Calu3 (cell line): Measurements from ENCODE around the gene JPH2. TPM values are rescaled to one million over a fixed set of nuclear protein-coding genes. Genes with fewer than 3 reads are reported as not detected.

ENCODE experiments used
- BruUV-seq: library from RNA; stranded (reverse); fragments of 400-500 nt; replicated peaks from 2 replicates; lab custom pipeline; 2021; lab: Mats Ljungman, UMichigan
- CTCF ChIA-PET: fragments of 300-600 bp; sonication (Branson Sonifier 250); formaldehyde crosslinking; loops from one replicate; lab custom pipeline; 2022; ENCODE audit warnings: antibody characterized with exemption; lab: Charles Lee
- DNase-seq: peaks from one replicate; pipeline ENCODE4 v3.0.0; 2022
- H3K27ac Mint-ChIP-seq: one replicate; pipeline ENCODE4 v1.8.0; 2022; ENCODE audit warnings: mixed read lengths; ENCODE audit not compliant: unreplicated experiment
- H3K27me3 Mint-ChIP-seq: one replicate; pipeline ENCODE4 v1.8.0; 2022; ENCODE audit warnings: mixed read lengths; ENCODE audit not compliant: unreplicated experiment
- H3K36me3 Mint-ChIP-seq: one replicate; pipeline ENCODE4 v1.8.0; 2022; ENCODE audit warnings: mild to moderate bottlenecking, moderate library complexity, mixed read lengths; ENCODE audit not compliant: insufficient read depth, unreplicated experiment
- H3K4me1 Mint-ChIP-seq: one replicate; pipeline ENCODE4 v1.8.0; 2022; ENCODE audit warnings: mild to moderate bottlenecking, low read depth, mixed read lengths; ENCODE audit not compliant: unreplicated experiment
- H3K4me3 Mint-ChIP-seq: one replicate; pipeline ENCODE4 v1.8.0; 2022; ENCODE audit warnings: mild to moderate bottlenecking, low read depth, moderate library complexity, mixed read lengths; ENCODE audit not compliant: unreplicated experiment
- H3K9me3 Mint-ChIP-seq: one replicate; pipeline ENCODE4 v1.8.0; 2022; ENCODE audit warnings: low read depth, mixed read lengths; ENCODE audit not compliant: unreplicated experiment
- CTCF ChIP-seq: fragments of 200-600 bp; IDR thresholded peaks from one replicate; pipeline ENCODE4 v1.8.0; 2022; ENCODE audit warnings: antibody characterized with exemption; ENCODE audit not compliant: unreplicated experiment
- intact Hi-C: fragments of 100-400 bp; cut with micrococcal nuclease; formaldehyde crosslinking; loops from one replicate; pipeline ENCODE4 v1.10.0; 2022; ENCODE audit not compliant: unreplicated experiment
- total RNA-seq: library from RNA; stranded (reverse); gene quantifications from 2 replicates; pipeline ENCODE4 v1.2.3, GENCODE V29; 2022

Gene JPH2
- total RNA-seq, 1 experiment from 2014 or later = 0.50 TPM

GRCh38 chr20:44068316-44069201 lies 118.4 kb downstream of the JPH2 start:
- CTCF ChIA-PET = interaction anchor here (0.6 kb wide), 2 partner anchors 10 to 49 kb away, joined by 4 to 6 read pairs; no protein-coding TSS in a partner anchor
- TF ChIP-seq CTCF = no peak
- DNase-seq = no peak
- H3K4me3 Mint-ChIP-seq = no peak overlapping the region
- H3K4me1 Mint-ChIP-seq = no peaks in the 10 kb centered on the region
- intact Hi-C loops = no loop called here
- H3K9me3 Mint-ChIP-seq = no peaks in the 10 kb centered on the region
- H3K27ac Mint-ChIP-seq = no peak overlapping the region
- peaks cover 100% of the 10 kb centered on the region for H3K27me3 Mint-ChIP-seq
- H3K36me3 Mint-ChIP-seq = no peaks in the 10 kb centered on the region
- no TSS peak for BruUV-seq

- no peaks in the 10 kb centered on the region for H3K4me1 Mint-ChIP-seq
- no peak for DNase-seq
- CTCF ChIA-PET = interaction anchor here (0.6 kb wide), 2 partner anchors 10 to 50 kb away, joined by 4 to 6 read pairs; no protein-coding TSS in a partner anchor
- TF ChIP-seq CTCF = no peak
- no peaks in the 10 kb centered on the region for H3K9me3 Mint-ChIP-seq
- intact Hi-C loops = no loop called here
- H3K27me3 Mint-ChIP-seq = peaks cover 100% of the 10 kb centered on the region
- H3K27ac Mint-ChIP-seq = no peak overlapping the region
- no TSS peak for BruUV-seq
- H3K4me3 Mint-ChIP-seq = no peak overlapping the region
- H3K36me3 Mint-ChIP-seq = no peaks in the 10 kb centered on the region
These were observed 119.3 kb downstream of the JPH2 start for GRCh38 chr20:44067650-44068081.

GRCh38 chr20:44066645-44067606 lies 120.1 kb downstream of the JPH2 start:
- CTCF ChIA-PET = no interaction called here
- no peaks in the 10 kb centered on the region for H3K9me3 Mint-ChIP-seq

More at GRCh38 chr20:44066645-44067606, 120.1 kb downstream of the JPH2 start:
- no peak overlapping the region for H3K4me3 Mint-ChIP-seq
- no TSS peak for BruUV-seq
- intact Hi-C loops = no loop called here
- TF ChIP-seq CTCF = no peak
- no peaks in the 10 kb centered on the region for H3K36me3 Mint-ChIP-seq
- DNase-seq = no peak
- peaks cover 100% of the 10 kb centered on the region for H3K27me3 Mint-ChIP-seq
- H3K4me1 Mint-ChIP-seq = no peaks in the 10 kb centered on the region
- H3K27ac Mint-ChIP-seq = no peak overlapping the region
